ENCODE data around the gene SMIM21.

DNA sequence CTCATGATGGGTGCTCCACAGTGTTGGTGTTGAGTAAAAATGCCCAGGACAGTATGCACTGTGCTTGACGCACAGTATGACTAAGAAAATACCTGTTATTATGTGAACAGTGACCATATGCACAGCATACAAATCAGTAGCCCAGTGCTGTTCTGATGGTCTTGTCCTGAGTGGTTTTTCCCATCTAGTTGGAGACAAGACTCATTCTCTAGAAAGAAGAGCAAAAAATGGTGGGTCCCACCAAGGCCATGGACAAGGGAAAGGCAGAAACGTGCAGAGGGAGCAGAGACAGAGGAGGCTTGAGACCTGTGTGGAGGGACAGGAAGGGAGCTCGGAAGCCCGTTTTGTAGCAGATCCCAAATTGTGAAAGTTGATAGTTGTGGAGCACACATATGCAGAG is 987 bp upstream of the SMIM21 start:
- TF ChIP-seq, protein P1, sequence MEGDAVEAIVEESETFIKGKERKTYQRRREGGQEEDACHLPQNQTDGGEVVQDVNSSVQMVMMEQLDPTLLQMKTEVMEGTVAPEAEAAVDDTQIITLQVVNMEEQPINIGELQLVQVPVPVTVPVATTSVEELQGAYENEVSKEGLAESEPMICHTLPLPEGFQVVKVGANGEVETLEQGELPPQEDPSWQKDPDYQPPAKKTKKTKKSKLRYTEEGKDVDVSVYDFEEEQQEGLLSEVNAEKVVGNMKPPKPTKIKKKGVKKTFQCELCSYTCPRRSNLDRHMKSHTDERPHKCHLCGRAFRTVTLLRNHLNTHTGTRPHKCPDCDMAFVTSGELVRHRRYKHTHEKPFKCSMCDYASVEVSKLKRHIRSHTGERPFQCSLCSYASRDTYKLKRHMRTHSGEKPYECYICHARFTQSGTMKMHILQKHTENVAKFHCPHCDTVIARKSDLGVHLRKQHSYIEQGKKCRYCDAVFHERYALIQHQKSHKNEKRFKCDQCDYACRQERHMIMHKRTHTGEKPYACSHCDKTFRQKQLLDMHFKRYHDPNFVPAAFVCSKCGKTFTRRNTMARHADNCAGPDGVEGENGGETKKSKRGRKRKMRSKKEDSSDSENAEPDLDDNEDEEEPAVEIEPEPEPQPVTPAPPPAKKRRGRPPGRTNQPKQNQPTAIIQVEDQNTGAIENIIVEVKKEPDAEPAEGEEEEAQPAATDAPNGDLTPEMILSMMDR (IDR thresholded peaks at IDR 0.05): no peak
- TF ChIP-seq POLR2AphosphoS5 (IDR thresholded peaks at IDR 0.05): no peak

Data from breast epithelium (tissue), 3 donors.